Panc1 (cell line): Measurements from ENCODE around the gene DYNC1LI2.

ENCODE experiments used
- CTCF ChIP-seq: fragments of 450-650 bp; IDR thresholded peaks from 2 replicates; pipeline ENCODE4 v1.5.1; 2017; ENCODE audit warnings: mild to moderate bottlenecking
- POLR2AphosphoS5 ChIP-seq: IDR thresholded peaks from 2 replicates; pipeline ENCODE4 v1.6.1; 2012; ENCODE audit warnings: mild to moderate bottlenecking, low read depth, low read length, moderate library complexity
- REST ChIP-seq, 2 experiments: IDR thresholded peaks; 2 replicates each; pipeline ENCODE4 v1.6.1; 2011 to 2012; ENCODE audit warnings: low read depth in 2 of 2, control low read depth in 1 of 2, low read length in 1 of 2, mild to moderate bottlenecking in 1 of 2, moderate library complexity in 1 of 2; ENCODE audit not compliant: insufficient read depth in 1 of 2
- SIN3A ChIP-seq: IDR thresholded peaks from 2 replicates; pipeline ENCODE4 v1.6.1; 2012; ENCODE audit warnings: low read depth, mild to moderate bottlenecking, low read length, moderate library complexity, borderline replicate concordance; ENCODE audit not compliant: insufficient read depth
- TCF7L2 ChIP-seq: IDR thresholded peaks from 2 replicates; pipeline ENCODE4 v1.6.1; 2011; ENCODE audit warnings: mild to moderate bottlenecking, low read depth, low read length, inconsistent platforms

- TF ChIP-seq CTCF (no peak), TCF7L2 (no peak), REST (IDR thresholded peaks at IDR 0.05; ENCODE audit: insufficient read depth in 1 of 2, low read depth in 2 of 2, low read length in 1 of 2) (no peak), SIN3A (no peak), POLR2AphosphoS5 (no peak)
These were observed 69.7 kb downstream of the DYNC1LI2 start for GRCh38 chr16:66681676-66682075.
